Activated CD8-positive, alpha-beta memory T cell treated with anti-CD3 and anti-CD28 coated beads, Interleukin-2, amount 10 ng/mL, durations not matched to agents 7 days and 5 days (primary cell): Measurements from ENCODE around the gene ZNF140. TPM values are rescaled to one million over a fixed set of nuclear protein-coding genes. Genes with fewer than 3 reads are reported as not detected.

Source experiments
- ATAC-seq: fragments of 150-1000 bp; cut with Tn5 transposase; one replicate; pipeline ENCODE4 v1.10.0; 2021; ENCODE audit warnings: moderate library complexity
- CTCF ChIA-PET: fragments of 350-600 bp; sonication (Branson Sonifier 250); formaldehyde crosslinking; loops from one replicate; lab custom pipeline; 2021; ENCODE audit warnings: antibody characterized with exemption; lab: Charles Lee
- DNase-seq: peaks from one replicate; pipeline ENCODE4 v3.0.0-alpha.2; 2020
- H3K27ac Mint-ChIP-seq: one replicate; pipeline ENCODE4 v1.8.0; 2021; ENCODE audit warnings: mild to moderate bottlenecking, mixed read lengths
- H3K27me3 Mint-ChIP-seq: one replicate; pipeline ENCODE4 v1.8.0; 2021; ENCODE audit warnings: mixed read lengths
- H3K36me3 Mint-ChIP-seq: one replicate; pipeline ENCODE4 v1.8.0; 2021; ENCODE audit warnings: mild to moderate bottlenecking, mixed read lengths
- H3K4me1 Mint-ChIP-seq: one replicate; pipeline ENCODE4 v1.8.0; 2021; ENCODE audit warnings: mixed read lengths
- H3K4me3 Mint-ChIP-seq: one replicate; pipeline ENCODE4 v1.8.0; 2021; ENCODE audit warnings: mild to moderate bottlenecking, moderate library complexity, mixed read lengths
- H3K9me3 Mint-ChIP-seq: one replicate; pipeline ENCODE4 v1.8.0; 2022; ENCODE audit warnings: low read depth, mixed read lengths
- total RNA-seq, 2 experiments: library from RNA; stranded (reverse); gene quantifications; one replicate each; pipeline ENCODE4 v1.2.3, GENCODE V29; 2021

Gene ZNF140
- total RNA-seq, 2 experiments from 2014 or later = 11.2 to 13.6 TPM

- no peak for ATAC-seq
- Mint-ChIP-seq H3K4me1 (no peaks in the 10 kb centered on the region), H3K9me3 (peaks cover 67% of the 10 kb centered on the region), H3K4me3 (no peak overlapping the region), H3K27me3 (no peaks in the 10 kb centered on the region), H3K36me3 (peaks cover 65% of the 10 kb centered on the region), H3K27ac (no peak overlapping the region)
- DNase-seq = no peak
- CTCF ChIA-PET = no interaction called here
Observed at GRCh38 chr12:133156125-133156690, 75.5 kb downstream of the ZNF140 start.

Other genes with a start within 250 kb of the ZNF140 start
- gene CHFR, start 193.3 kb upstream of the ZNF140 start, total RNA-seq = 10 to 100 TPM; 87.7 to 89.7 TPM
- 10 to 100 TPM in 1 of 2 experiments, 1 to 10 TPM in 1; 8.9 to 10.0 TPM for gene ZNF605, start 124.6 kb upstream of the ZNF140 start, total RNA-seq
- gene ZNF26, start 94.6 kb upstream of the ZNF140 start, total RNA-seq = 10 to 100 TPM; 14.6 to 22.1 TPM
- 10 to 100 TPM; 22.5 to 23.1 TPM for gene ZNF84, start 43.4 kb upstream of the ZNF140 start, total RNA-seq
- gene ZNF891, start 49.4 kb downstream of the ZNF140 start, total RNA-seq = 1 to 10 TPM; 2.0 to 2.3 TPM
- gene ZNF10, start 49.7 kb downstream of the ZNF140 start, total RNA-seq = 1 to 10 TPM; 7.7 to 7.9 TPM
- 10 to 100 TPM; 18.6 to 19.9 TPM for gene ZNF268, start 100.6 kb downstream of the ZNF140 start, total RNA-seq
- not detected for gene ANHX, start 155.0 kb downstream of the ZNF140 start, total RNA-seq